H9 (cell line): ENCODE data around the gene ANKFY1. TPM values are rescaled to one million over a fixed set of nuclear protein-coding genes. Genes with fewer than 3 reads are reported as not detected.
"Not testable (repeated sequence)": the region's sequence is repeated elsewhere in the genome, so short reads cannot be mapped to it uniquely, and the experiment has no call there.

ENCODE experiments used
- DNase-seq: peaks from one replicate; pipeline ENCODE4 v3.0.0-alpha.2; 2017
- H2AFZ ChIP-seq: one replicate; pipeline ENCODE4 v1.6.1; 2013; ENCODE audit warnings: mild to moderate bottlenecking, low read length, control low read depth, moderate library complexity
- H2AK5ac ChIP-seq: 2 replicates; pipeline ENCODE4 v1.6.1; 2013; ENCODE audit warnings: low read length, control low read depth, mixed read lengths; ENCODE audit not compliant: insufficient read length
- H2BK120ac ChIP-seq: one replicate; pipeline ENCODE4 v1.6.1; 2013; ENCODE audit warnings: low read depth, mild to moderate bottlenecking, low read length, control low read depth, inconsistent platforms; ENCODE audit not compliant: poor library complexity, severe bottlenecking
- H2BK12ac ChIP-seq: 2 replicates; pipeline ENCODE4 v1.6.1; 2013; ENCODE audit warnings: low read length, control low read depth, mixed read lengths, low read depth; ENCODE audit not compliant: insufficient read length
- H2BK15ac ChIP-seq: 2 replicates; pipeline ENCODE4 v1.6.1; 2013; ENCODE audit warnings: low read depth, low read length, control low read depth
- H2BK20ac ChIP-seq: one replicate; pipeline ENCODE4 v1.6.1; 2013; ENCODE audit warnings: low read depth, mild to moderate bottlenecking, low read length, control low read depth, inconsistent platforms; ENCODE audit not compliant: poor library complexity, severe bottlenecking
- H2BK5ac ChIP-seq: 2 replicates; pipeline ENCODE4 v1.6.1; 2013; ENCODE audit warnings: low read length, control low read depth, mixed read lengths; ENCODE audit not compliant: insufficient read length
- H3K14ac ChIP-seq: 2 replicates; pipeline ENCODE4 v1.6.1; 2013; ENCODE audit warnings: low read length, control low read depth; ENCODE audit not compliant: insufficient read depth
- H3K18ac ChIP-seq: 2 replicates; pipeline ENCODE4 v1.6.1; 2013; ENCODE audit warnings: low read depth, mild to moderate bottlenecking, mixed read lengths, low read length, control low read depth; ENCODE audit not compliant: insufficient read length
- H3K23ac ChIP-seq: 2 replicates; pipeline ENCODE4 v1.6.1; 2013; ENCODE audit warnings: low read length, control low read depth, mixed read lengths, low read depth; ENCODE audit not compliant: insufficient read length
- H3K23me2 ChIP-seq: 2 replicates; pipeline ENCODE4 v1.6.1; 2013; ENCODE audit warnings: low read depth, mild to moderate bottlenecking, mixed read lengths, low read length, control low read depth; ENCODE audit not compliant: insufficient read length, poor library complexity, severe bottlenecking
- H3K27ac ChIP-seq: 2 replicates; pipeline ENCODE4 v1.5.1; 2013; ENCODE audit warnings: low read length, control low read depth, mixed read lengths, low read depth; ENCODE audit not compliant: insufficient read length
- H3K27me3 ChIP-seq: 2 replicates; pipeline ENCODE4 v1.6.1; 2013; ENCODE audit warnings: low read length, control low read depth, inconsistent platforms; ENCODE audit not compliant: insufficient read depth
- H3K4ac ChIP-seq: 2 replicates; pipeline ENCODE4 v1.6.1; 2013; ENCODE audit warnings: low read depth, mild to moderate bottlenecking, control low read depth, inconsistent platforms, low read length, moderate library complexity
- H3K4me1 ChIP-seq: 2 replicates; pipeline ENCODE4 v1.6.1; 2013; ENCODE audit warnings: low read length, control low read depth, inconsistent platforms; ENCODE audit not compliant: insufficient read depth
- H3K4me2 ChIP-seq: 2 replicates; pipeline ENCODE4 v1.6.1; 2013; ENCODE audit warnings: low read length, control low read depth, mixed read lengths; ENCODE audit not compliant: insufficient read length, insufficient read depth
- H3K56ac ChIP-seq: 2 replicates; pipeline ENCODE4 v1.6.1; 2013; ENCODE audit warnings: low read depth, mild to moderate bottlenecking, mixed read lengths, low read length, control low read depth; ENCODE audit not compliant: insufficient read length
- H3K79me1 ChIP-seq: 2 replicates; pipeline ENCODE4 v1.6.1; 2013; ENCODE audit warnings: low read depth, mild to moderate bottlenecking, moderate library complexity, low read length, control low read depth, inconsistent platforms; ENCODE audit not compliant: insufficient read depth, poor library complexity, severe bottlenecking
- H3K79me2 ChIP-seq: 2 replicates; pipeline ENCODE4 v1.6.1; 2013; ENCODE audit warnings: low read length, control low read depth, inconsistent platforms; ENCODE audit not compliant: insufficient read depth
- H3K9ac ChIP-seq: 2 replicates; pipeline ENCODE4 v1.6.1; 2013; ENCODE audit warnings: low read length, control low read depth, mixed read lengths; ENCODE audit not compliant: insufficient read length; ENCODE audit errors: extremely low read depth
- H3K9me3 ChIP-seq: one replicate; pipeline ENCODE4 v1.6.1; 2013; ENCODE audit warnings: low read depth, low read length, inconsistent platforms; ENCODE audit not compliant: control insufficient read depth
- H3T11ph ChIP-seq: one replicate; pipeline ENCODE4 v1.6.1; 2013; ENCODE audit warnings: mild to moderate bottlenecking, low read length, control low read depth, inconsistent platforms
- H4K20me1 ChIP-seq: one replicate; pipeline ENCODE4 v1.6.1; 2013; ENCODE audit not compliant: control insufficient read depth, insufficient read length, insufficient read depth
- H4K5ac ChIP-seq: 2 replicates; pipeline ENCODE4 v1.6.1; 2013; ENCODE audit warnings: low read depth, mild to moderate bottlenecking, mixed read lengths, low read length, control low read depth; ENCODE audit not compliant: insufficient read length
- H4K8ac ChIP-seq: replicated peaks from 2 replicates; pipeline ENCODE4 v1.6.1; 2013; ENCODE audit warnings: low read length, control low read depth, mixed read lengths, low read depth; ENCODE audit not compliant: insufficient read length
- H4K91ac ChIP-seq: 2 replicates; pipeline ENCODE4 v1.6.1; 2013; ENCODE audit warnings: low read depth, mild to moderate bottlenecking, moderate library complexity, mixed read lengths, low read length, control low read depth; ENCODE audit not compliant: insufficient read length
- H3K27ac Mint-ChIP-seq, 3 experiments: 2 replicates in 2 of 3; 3 replicates in 1 of 3; pipeline ENCODE4 v1.8.0; 2020 to 2021; ENCODE audit warnings: mixed read lengths in 3 of 3, mild to moderate bottlenecking in 1 of 3, moderate library complexity in 1 of 3
- H3K27me3 Mint-ChIP-seq: 2 replicates; pipeline ENCODE4 v1.8.0; 2021; ENCODE audit warnings: low read depth, mild to moderate bottlenecking, moderate library complexity, mixed read lengths
- H3K36me3 Mint-ChIP-seq, 3 experiments: 2 replicates in 2 of 3; 3 replicates in 1 of 3; pipeline ENCODE4 v1.8.0; 2020 to 2021; ENCODE audit warnings: low read depth in 3 of 3, mixed read lengths in 3 of 3; ENCODE audit not compliant: insufficient read depth in 1 of 3
- H3K4me1 Mint-ChIP-seq, 2 experiments: 2 replicates each; pipeline ENCODE4 v1.8.0; 2020; ENCODE audit warnings: mixed read lengths in 2 of 2
- H3K4me3 Mint-ChIP-seq, 2 experiments: 2 replicates in 1 of 2; 3 replicates in 1 of 2; pipeline ENCODE4 v1.8.0; 2020 to 2021; ENCODE audit warnings: mild to moderate bottlenecking in 2 of 2, mixed read lengths in 2 of 2, moderate library complexity in 1 of 2
- H3K9me3 Mint-ChIP-seq, 2 experiments: 2 replicates in 1 of 2; 3 replicates in 1 of 2; pipeline ENCODE4 v1.8.0; 2020; ENCODE audit warnings: mild to moderate bottlenecking in 2 of 2, mixed read lengths in 2 of 2, moderate library complexity in 1 of 2
- WGBS: extraction: QIAGEN DNeasy Blood & Tissue Kit; methylation state at CpG from one replicate; pipeline ENCODE4 v1.1.7; 2013; ENCODE audit warnings: missing lambda C conversion rate, low lambda C conversion rate, mixed read lengths; ENCODE audit not compliant: insufficient read length; ENCODE audit errors: extremely low coverage; 5-methylcytosine and 5-hydroxymethylcytosine counted together
- total RNA-seq: library from RNA; stranded (reverse); gene quantifications from 2 replicates; pipeline ENCODE4 v1.2.1, GENCODE V29; 2021
- TF ChIP-seq, protein P1 (sequence below): fragments of 200-600 bp; sonication (generic); conservative IDR thresholded peaks from 3 replicates; pipeline ENCODE4 v1.8.0; 2021; ENCODE audit warnings: antibody characterized with exemption, mild to moderate bottlenecking

The ANKFY1 gene
- total RNA-seq, 1 experiment from 2014 or later, result 51.9 TPM

DNA sequence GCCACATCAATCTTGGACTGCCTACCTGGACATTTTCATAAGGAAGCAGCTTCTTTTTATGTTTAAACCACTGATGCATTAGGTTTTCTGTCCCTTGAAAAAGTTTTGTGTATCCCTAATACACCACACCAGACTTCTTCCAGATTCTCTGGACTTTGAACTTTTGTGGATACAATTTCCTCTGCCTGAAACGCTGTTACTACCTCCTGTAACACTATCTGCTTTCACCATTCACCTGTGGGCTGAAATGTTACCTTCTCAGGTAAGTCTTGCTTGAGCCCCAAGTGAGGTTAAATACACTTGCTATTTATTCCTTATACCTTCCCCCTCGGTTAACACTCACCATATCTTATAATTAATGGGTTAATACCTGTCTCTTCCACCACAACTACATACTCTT, 123.7 kb downstream of the ANKFY1 start:
- Histone ChIP-seq H4K8ac (no peak overlapping the region), H3T11ph (no peak overlapping the region), H2BK5ac (no peak overlapping the region), H2BK120ac (no peak overlapping the region), H4K5ac (no peak overlapping the region), H4K91ac (no peak overlapping the region), H4K20me1 (no peaks in the 10 kb centered on the region), H3K9me3 (no peaks in the 10 kb centered on the region), H2AFZ (no peak overlapping the region), H3K27me3 (no peaks in the 10 kb centered on the region), H3K4ac (no peak overlapping the region), H3K4me1 (no peaks in the 10 kb centered on the region), H3K23me2 (peaks cover 6% of the 10 kb centered on the region), H3K18ac (no peak overlapping the region), H3K4me2 (no peak overlapping the region), H2BK20ac (no peak overlapping the region), H3K56ac (no peak overlapping the region), H3K9ac (no peak overlapping the region), H2BK15ac (no peak overlapping the region), H2BK12ac (no peak overlapping the region), H3K79me2 (peaks cover 6% of the 10 kb centered on the region; the same call in 1 of the 2 replicates), H3K27ac (no peak overlapping the region), H3K79me1 (no peaks in the 10 kb centered on the region), H3K14ac (no peak overlapping the region), H3K23ac (no peak overlapping the region), H2AK5ac (no peak overlapping the region)
- TF ChIP-seq, protein P1, sequence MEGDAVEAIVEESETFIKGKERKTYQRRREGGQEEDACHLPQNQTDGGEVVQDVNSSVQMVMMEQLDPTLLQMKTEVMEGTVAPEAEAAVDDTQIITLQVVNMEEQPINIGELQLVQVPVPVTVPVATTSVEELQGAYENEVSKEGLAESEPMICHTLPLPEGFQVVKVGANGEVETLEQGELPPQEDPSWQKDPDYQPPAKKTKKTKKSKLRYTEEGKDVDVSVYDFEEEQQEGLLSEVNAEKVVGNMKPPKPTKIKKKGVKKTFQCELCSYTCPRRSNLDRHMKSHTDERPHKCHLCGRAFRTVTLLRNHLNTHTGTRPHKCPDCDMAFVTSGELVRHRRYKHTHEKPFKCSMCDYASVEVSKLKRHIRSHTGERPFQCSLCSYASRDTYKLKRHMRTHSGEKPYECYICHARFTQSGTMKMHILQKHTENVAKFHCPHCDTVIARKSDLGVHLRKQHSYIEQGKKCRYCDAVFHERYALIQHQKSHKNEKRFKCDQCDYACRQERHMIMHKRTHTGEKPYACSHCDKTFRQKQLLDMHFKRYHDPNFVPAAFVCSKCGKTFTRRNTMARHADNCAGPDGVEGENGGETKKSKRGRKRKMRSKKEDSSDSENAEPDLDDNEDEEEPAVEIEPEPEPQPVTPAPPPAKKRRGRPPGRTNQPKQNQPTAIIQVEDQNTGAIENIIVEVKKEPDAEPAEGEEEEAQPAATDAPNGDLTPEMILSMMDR, result no peak
- Mint-ChIP-seq H3K4me1 (peaks cover 16% of the 10 kb centered on the region in 2 experiments), H3K36me3 (0 out of 7 replicates have a peak, but pooled peaks cover 0 to 1% (median 0%) of the 10 kb centered on the region in 3 experiments), H3K9me3 (no peaks in the 10 kb centered on the region; a peak in 1 of 5 replicates), H3K4me3 (no peak overlapping the region), H3K27ac (no peak overlapping the region), H3K27me3 (no peaks in the 10 kb centered on the region; the same call in 1 of the 2 replicates)
- no CpG with 5 or more reads among the region's 2 CpGs for WGBS
- no peak for DNase-seq

DNA sequence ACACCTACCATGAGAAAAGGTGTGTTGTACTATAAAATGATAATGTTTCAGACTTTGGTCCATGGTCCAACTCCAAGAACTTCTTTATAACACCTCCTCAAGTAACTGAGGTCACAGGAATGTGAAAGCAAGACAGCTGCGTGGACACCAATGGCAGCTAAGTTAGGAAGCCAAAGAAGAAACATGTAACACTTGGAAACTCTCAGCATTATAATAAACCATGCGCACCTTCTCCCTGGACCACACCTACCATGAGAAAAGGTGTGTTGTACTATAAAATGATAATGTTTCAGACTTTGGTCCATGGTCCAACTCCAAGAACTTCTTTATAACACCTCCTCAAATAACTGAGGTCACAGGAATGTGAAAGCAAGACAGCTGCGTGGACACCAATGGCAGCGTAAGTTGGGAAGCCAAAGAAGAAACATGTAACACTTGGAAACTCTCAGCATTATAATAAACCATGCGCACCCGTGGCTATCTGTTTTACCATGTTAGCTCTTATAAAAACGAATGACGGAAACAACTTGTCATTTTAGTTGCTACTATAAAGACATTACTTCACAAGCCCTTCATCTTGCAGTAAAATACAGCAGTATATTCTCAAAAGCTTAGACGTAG, 124.8 kb downstream of the ANKFY1 start:
- not testable (repeated sequence) for H3K4me1 ChIP-seq, H2AFZ ChIP-seq, H3K27ac ChIP-seq, H3K4me2 ChIP-seq, H2BK5ac ChIP-seq, H3K4ac ChIP-seq, H3K36me3 Mint-ChIP-seq, H3K79me2 ChIP-seq, H4K8ac ChIP-seq, H4K20me1 ChIP-seq, H3K9ac ChIP-seq, H3K9me3 Mint-ChIP-seq, H3K23me2 ChIP-seq, H3K9me3 ChIP-seq, DNase-seq, H3K14ac ChIP-seq, H4K5ac ChIP-seq, H3K27ac Mint-ChIP-seq, H3T11ph ChIP-seq, H3K79me1 ChIP-seq, H3K27me3 Mint-ChIP-seq, H2BK15ac ChIP-seq, H2BK120ac ChIP-seq, H4K91ac ChIP-seq, H2BK20ac ChIP-seq, H3K18ac ChIP-seq, H3K27me3 ChIP-seq, H3K56ac ChIP-seq, H3K23ac ChIP-seq, H2AK5ac ChIP-seq, H2BK12ac ChIP-seq, H3K4me3 Mint-ChIP-seq
- no CpG with 5 or more reads among the region's 9 CpGs for WGBS
- peaks cover 11% of the 10 kb centered on the region in 2 experiments for H3K4me1 Mint-ChIP-seq
